Activated CD8-positive, alpha-beta memory T cell treated with anti-CD3 and anti-CD28 coated beads for 1 hour (primary cell): ENCODE results near the gene ZBTB46.
"Not testable (repeated sequence)": the region's sequence is repeated elsewhere in the genome, so short reads cannot be mapped to it uniquely, and the experiment has no call there.

ENCODE experiments used
- DNase-seq, 2 donors: peaks; one replicate each; pipeline ENCODE4 v3.0.0-alpha.2; 2020; ENCODE audit warnings: low read depth in 1 of 2; ENCODE audit errors: extremely low read depth in 1 of 2

ZBTB46 gene

GRCh38 chr20:63737695-63737944 is 93.4 kb downstream of the ZBTB46 start:
- no peak for DNase-seq

- DNase-seq = peak; percentile 41 to 43
These were observed 94.0 kb downstream of the ZBTB46 start for GRCh38 chr20:63736893-63737694.

- peak; percentile 56 to 76 for DNase-seq
These were observed 95.0 kb downstream of the ZBTB46 start, which contains the start of gene LIME1 for GRCh38 chr20:63735859-63736718. LIME1 (plus strand) TSS chr20:63736664; CDS start chr20:63737550, 886 bp downstream.

- DNase-seq = no peak
These were observed 95.9 kb downstream of the ZBTB46 start for GRCh38 chr20:63734946-63735858.

GRCh38 chr20:63734111-63734945 is 96.7 kb downstream of the ZBTB46 start:
- DNase-seq = no peak

- no peak for DNase-seq
These were observed 97.4 kb downstream of the ZBTB46 start for GRCh38 chr20:63733579-63734081.

GRCh38 chr20:63733117-63733516 is 97.9 kb downstream of the ZBTB46 start:
- DNase-seq = no peak

- no peak for DNase-seq
These were observed 98.7 kb downstream of the ZBTB46 start for GRCh38 chr20:63732118-63733095.

GRCh38 chr20:63731410-63731809 is 99.7 kb downstream of the ZBTB46 start:
- DNase-seq = no peak

GRCh38 chr20:63730189-63730733 is 100.8 kb downstream of the ZBTB46 start:
- DNase-seq = not testable (repeated sequence)

- not testable (repeated sequence) for DNase-seq
These were observed 108.0 kb downstream of the ZBTB46 start for GRCh38 chr20:63722967-63723622.

- DNase-seq = no peak
These were observed 112.1 kb downstream of the ZBTB46 start for GRCh38 chr20:63718996-63719395.

- no peak for DNase-seq
These were observed 116.2 kb downstream of the ZBTB46 start for GRCh38 chr20:63714858-63715257.

GRCh38 chr20:63712191-63712590 is 118.9 kb downstream of the ZBTB46 start:
- no peak for DNase-seq

GRCh38 chr20:63711085-63711645 is 119.9 kb downstream of the ZBTB46 start:
- no peak for DNase-seq

- no peak for DNase-seq
These were observed 121.9 kb downstream of the ZBTB46 start for GRCh38 chr20:63709149-63709527.

GRCh38 chr20:63708301-63709148 is 122.5 kb downstream of the ZBTB46 start:
- DNase-seq = no peak
